Measurements from ENCODE around the gene NUP35.

The NUP35 gene

GRCh38 chr2:183195397-183195796 lies 71.2 kb downstream of the NUP35 start:
- Histone ChIP-seq H3K4me1 (ENCODE audit: insufficient read depth, poor library complexity, severe bottlenecking) (no peaks in the 10 kb centered on the region), H3K9me3 (ENCODE audit: severe bottlenecking) (no peaks in the 10 kb centered on the region), H3K4me3 (ENCODE audit: severe bottlenecking) (no peak overlapping the region), H3K27ac (ENCODE audit: poor library complexity, severe bottlenecking) (no peak overlapping the region), H3K36me3 (ENCODE audit: low read depth) (peaks cover 25% of the 10 kb centered on the region; the same call in 1 of the 2 replicates), H3K27me3 (ENCODE audit: insufficient read depth, poor library complexity, severe bottlenecking) (no peaks in the 10 kb centered on the region)
- TF ChIP-seq CTCF (IDR thresholded peaks at IDR 0.05; ENCODE audit: poor library complexity, severe bottlenecking), result no peak
- ATAC-seq (ENCODE audit: low read depth) (no peak), DNase-seq (ENCODE audit: low spot score) (no peak)

- no peak overlapping the region for H3K4me3 ChIP-seq (ENCODE audit: severe bottlenecking)
- DNase-seq (ENCODE audit: low spot score), result no peak
- no peaks in the 10 kb centered on the region for H3K4me1 ChIP-seq (ENCODE audit: insufficient read depth, poor library complexity, severe bottlenecking)
- H3K9me3 ChIP-seq (ENCODE audit: severe bottlenecking), result no peaks in the 10 kb centered on the region
- no peaks in the 10 kb centered on the region for H3K27me3 ChIP-seq (ENCODE audit: insufficient read depth, poor library complexity, severe bottlenecking)
- no peak for ATAC-seq (ENCODE audit: low read depth)
- no peak for TF ChIP-seq CTCF (IDR thresholded peaks at IDR 0.05; ENCODE audit: poor library complexity, severe bottlenecking)
- H3K27ac ChIP-seq (ENCODE audit: poor library complexity, severe bottlenecking), result no peak overlapping the region
- peaks cover 22% of the 10 kb centered on the region; the same call in 1 of the 2 replicates for H3K36me3 ChIP-seq (ENCODE audit: low read depth)
Observed at GRCh38 chr2:183195998-183196409, 71.8 kb downstream of the NUP35 start.

GRCh38 chr2:183204397-183204796 lies 80.2 kb downstream of the NUP35 start:
- peaks cover 3% of the 10 kb centered on the region; the same call in 1 of the 2 replicates for H3K36me3 ChIP-seq (ENCODE audit: low read depth)
- ATAC-seq (ENCODE audit: low read depth) (no peak; the same call in 2 of the 3 replicates), DNase-seq (ENCODE audit: low spot score) (no peak)
- no peaks in the 10 kb centered on the region for H3K27me3 ChIP-seq (ENCODE audit: insufficient read depth, poor library complexity, severe bottlenecking)
- no peaks in the 10 kb centered on the region for H3K4me1 ChIP-seq (ENCODE audit: insufficient read depth, poor library complexity, severe bottlenecking)
- H3K4me3 ChIP-seq (ENCODE audit: severe bottlenecking), result no peak overlapping the region
- TF ChIP-seq CTCF (IDR thresholded peaks at IDR 0.05; ENCODE audit: poor library complexity, severe bottlenecking), result no peak
- H3K9me3 ChIP-seq (ENCODE audit: severe bottlenecking), result no peaks in the 10 kb centered on the region
- no peak overlapping the region for H3K27ac ChIP-seq (ENCODE audit: poor library complexity, severe bottlenecking)

- no peaks in the 10 kb centered on the region for H3K9me3 ChIP-seq (ENCODE audit: severe bottlenecking)
- H3K27ac ChIP-seq (ENCODE audit: poor library complexity, severe bottlenecking), result no peak overlapping the region
- H3K27me3 ChIP-seq (ENCODE audit: insufficient read depth, poor library complexity, severe bottlenecking), result no peaks in the 10 kb centered on the region
- no peaks in the 10 kb centered on the region; the same call in 1 of the 2 replicates for H3K36me3 ChIP-seq (ENCODE audit: low read depth)
- H3K4me3 ChIP-seq (ENCODE audit: severe bottlenecking), result no peak overlapping the region
- DNase-seq (ENCODE audit: low spot score), result no peak
- H3K4me1 ChIP-seq (ENCODE audit: insufficient read depth, poor library complexity, severe bottlenecking), result no peaks in the 10 kb centered on the region
- ATAC-seq (ENCODE audit: low read depth), result no peak
- no peak for TF ChIP-seq CTCF (IDR thresholded peaks at IDR 0.05; ENCODE audit: poor library complexity, severe bottlenecking)
Observed at GRCh38 chr2:183207110-183207509, 82.9 kb downstream of the NUP35 start.

- Histone ChIP-seq H3K27ac (ENCODE audit: poor library complexity, severe bottlenecking) (no peak overlapping the region), H3K4me3 (ENCODE audit: severe bottlenecking) (no peak overlapping the region), H3K27me3 (ENCODE audit: insufficient read depth, poor library complexity, severe bottlenecking) (no peaks in the 10 kb centered on the region), H3K9me3 (ENCODE audit: severe bottlenecking) (no peaks in the 10 kb centered on the region), H3K36me3 (ENCODE audit: low read depth) (no peaks in the 10 kb centered on the region), H3K4me1 (ENCODE audit: insufficient read depth, poor library complexity, severe bottlenecking) (no peaks in the 10 kb centered on the region)
- DNase-seq (ENCODE audit: low spot score) (no peak), ATAC-seq (ENCODE audit: low read depth) (no peak)
- TF ChIP-seq CTCF (IDR thresholded peaks at IDR 0.05; ENCODE audit: poor library complexity, severe bottlenecking), result no peak
Observed at GRCh38 chr2:183209395-183210028, 85.3 kb downstream of the NUP35 start.
